ENCODE measurements around the gene TMEM270.
"Not testable (repeated sequence)": the region's sequence is repeated elsewhere in the genome, so short reads cannot be mapped to it uniquely, and the experiment has no call there.

The TMEM270 gene

DNA sequence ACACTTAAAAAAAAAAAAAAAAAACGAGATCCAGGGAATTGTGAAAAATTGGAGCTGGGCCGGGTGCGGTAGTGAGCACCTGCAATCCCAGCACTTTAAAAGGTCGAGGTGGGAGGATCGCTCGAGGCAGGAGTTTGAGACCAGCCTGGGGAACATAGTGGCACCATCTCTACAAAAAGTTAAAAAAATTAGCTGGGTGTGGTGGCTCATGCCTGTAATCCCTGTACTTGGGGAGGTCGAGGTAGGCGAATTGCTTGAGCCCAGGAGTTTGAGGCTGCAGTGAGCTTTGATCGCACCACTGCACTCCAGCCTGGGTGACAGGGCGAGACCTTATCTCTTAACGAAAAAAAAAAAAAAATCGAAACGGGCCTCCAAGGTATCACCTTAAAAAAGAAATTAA lies 28.2 kb upstream of the TMEM270 start:
- DNase-seq (ENCODE audit: low spot score) = peak; percentile 64

DNA sequence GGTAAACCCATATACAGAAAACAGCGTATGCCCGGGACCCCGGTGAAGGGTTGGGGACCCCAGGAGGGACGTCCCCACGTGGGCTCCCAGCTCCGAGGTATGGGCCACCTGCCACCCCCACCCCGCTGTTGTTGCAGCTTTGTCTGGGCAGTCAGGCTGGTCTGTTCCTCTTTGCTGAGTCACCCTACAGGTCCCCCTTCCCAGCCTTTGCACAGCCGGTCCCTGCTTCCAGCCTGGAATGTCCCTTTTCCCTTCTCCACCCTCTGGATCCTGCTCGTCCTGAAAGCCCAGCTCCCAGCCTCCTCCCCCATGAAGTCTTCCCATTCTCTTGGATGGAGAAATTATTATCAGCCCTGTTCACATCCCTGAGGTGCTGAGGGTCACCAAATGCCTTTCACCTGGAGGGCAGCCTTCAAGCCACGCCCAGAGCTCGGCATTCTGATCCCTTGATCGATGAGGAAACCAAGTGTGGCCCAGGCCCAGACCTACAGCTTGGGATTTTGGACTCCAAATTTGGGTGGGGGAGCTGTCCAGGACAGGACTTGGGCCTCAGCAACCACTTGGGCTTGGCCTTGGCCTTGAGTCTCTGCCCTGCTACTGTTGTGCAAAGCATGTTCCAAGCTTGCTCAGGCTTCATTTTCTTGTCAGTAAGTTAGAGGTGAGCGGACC lies 27.6 kb upstream of the TMEM270 start:
- peak; percentile 79 for DNase-seq (ENCODE audit: low spot score)

DNA sequence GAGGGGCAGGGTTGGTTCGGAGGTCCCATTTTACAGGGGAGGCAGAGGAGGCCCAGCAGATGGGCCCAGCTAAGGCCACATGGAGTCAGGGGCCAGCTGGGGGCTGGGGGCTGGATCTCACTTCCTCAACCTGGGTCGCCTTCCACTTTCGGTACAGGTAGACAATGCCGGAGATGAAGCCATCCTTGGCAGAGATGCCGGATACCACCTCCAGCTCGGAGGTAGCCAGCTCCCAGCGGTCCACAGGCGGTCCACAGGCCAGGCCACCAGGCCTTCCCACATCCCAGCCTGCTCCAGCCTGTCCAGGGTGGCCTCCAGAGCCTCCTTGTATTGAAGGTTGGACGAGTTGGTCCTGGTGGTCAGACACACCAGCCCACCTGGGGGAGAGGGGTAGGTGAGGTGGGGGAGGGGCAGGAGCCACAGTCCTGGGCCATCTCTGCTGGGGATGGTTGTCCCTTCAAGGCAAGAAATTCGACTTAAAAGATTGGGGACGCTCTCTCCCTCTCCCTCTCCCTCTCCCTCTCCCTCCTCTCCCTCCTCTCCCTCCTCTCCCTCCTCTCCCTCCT lies 26.2 kb upstream of the TMEM270 start:
- no peak for DNase-seq (ENCODE audit: low spot score)

- not testable (repeated sequence) for DNase-seq (ENCODE audit: low spot score)
Measured at GRCh38 chr7:73837167-73837566, 23.8 kb upstream of the TMEM270 start.

- DNase-seq (ENCODE audit: low spot score) = no peak
Measured at GRCh38 chr7:73838642-73839041, 22.3 kb upstream of the TMEM270 start.

- DNase-seq (ENCODE audit: low spot score) = no peak
Measured at GRCh38 chr7:73839290-73839689, 21.7 kb upstream of the TMEM270 start.

DNA sequence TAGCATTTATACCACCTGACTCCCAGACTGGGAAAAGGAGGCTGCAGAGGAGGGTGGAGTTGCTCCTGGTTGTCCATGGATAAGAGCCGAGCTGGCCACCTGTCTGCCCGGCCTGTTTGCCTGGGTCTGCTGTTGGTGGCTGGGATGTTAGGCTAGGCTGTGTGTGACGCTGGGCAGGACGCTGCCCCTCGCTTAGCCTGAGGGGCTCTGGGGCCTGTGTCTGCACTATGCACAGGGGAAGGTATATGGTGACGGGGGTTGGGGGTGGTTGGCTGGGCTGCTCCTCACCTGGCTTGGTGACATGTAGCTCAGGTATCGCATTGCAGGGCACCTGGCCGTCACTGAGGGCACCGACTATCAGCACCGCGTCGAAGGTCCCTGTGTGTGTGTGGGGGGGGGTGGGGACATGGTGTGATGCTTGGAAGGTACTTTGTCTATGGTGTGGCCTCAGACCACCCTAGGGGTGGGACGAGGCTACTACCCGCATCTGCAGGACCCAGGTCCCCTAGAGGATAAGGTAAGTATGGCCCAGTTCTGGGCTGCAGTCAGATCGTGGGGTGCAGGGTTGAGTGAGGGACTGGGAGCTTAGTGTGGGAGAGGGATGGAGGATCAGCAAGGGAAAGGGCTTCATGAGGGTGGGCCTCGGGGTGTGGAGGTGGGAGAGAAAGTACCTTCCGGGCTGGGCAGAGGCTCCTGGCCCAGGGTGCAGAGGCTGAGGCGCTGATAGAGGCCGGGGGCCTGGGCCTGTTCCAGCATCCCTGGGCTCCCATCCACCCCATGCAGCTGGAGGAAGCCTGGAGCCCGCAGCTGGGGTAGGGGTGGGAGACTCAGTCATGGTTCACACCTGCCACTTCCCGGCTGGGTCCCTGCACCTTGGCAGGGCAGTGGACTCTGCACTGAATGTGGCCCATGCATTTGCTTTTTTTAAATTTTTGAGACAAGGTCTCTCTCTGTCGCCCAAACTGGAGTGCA lies 20.9 kb upstream of the TMEM270 start:
- DNase-seq (ENCODE audit: low spot score) = no peak

DNA sequence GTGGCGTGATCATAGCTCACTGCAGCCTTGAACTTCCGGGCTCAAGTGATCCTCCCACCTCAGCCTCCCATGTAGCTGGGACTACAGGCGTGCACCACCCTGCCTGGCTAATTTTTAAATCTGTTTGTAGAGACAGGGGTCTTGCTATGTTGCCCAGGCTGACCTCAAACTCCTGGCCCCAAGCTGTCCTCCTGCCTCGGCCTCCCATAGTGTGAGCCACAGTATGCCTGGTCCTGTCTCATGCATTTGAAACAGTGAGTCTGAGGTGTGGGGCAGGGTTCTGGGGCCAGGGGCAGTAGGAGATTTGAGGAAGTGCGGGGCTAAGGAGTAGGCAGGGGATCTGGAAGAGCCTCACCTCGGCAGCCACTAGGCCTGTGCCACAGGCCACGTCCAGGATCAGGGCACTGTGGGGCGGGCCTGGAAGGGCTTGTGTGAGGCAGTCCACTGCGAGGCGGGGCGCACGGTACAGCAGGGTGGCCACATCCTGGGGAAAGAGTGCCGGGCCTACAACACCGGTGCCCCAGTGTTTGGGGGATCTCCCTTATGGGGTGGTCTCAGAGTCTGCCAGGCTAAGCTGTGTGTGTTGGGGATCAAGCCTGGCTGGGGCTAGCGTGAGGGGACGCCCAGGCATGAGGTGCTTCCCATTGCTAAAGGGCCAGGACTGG lies 20.1 kb upstream of the TMEM270 start:
- DNase-seq (ENCODE audit: low spot score) = no peak

- DNase-seq (ENCODE audit: low spot score) = peak; percentile 63
Measured at GRCh38 chr7:73841689-73842066, 19.3 kb upstream of the TMEM270 start.

DNA sequence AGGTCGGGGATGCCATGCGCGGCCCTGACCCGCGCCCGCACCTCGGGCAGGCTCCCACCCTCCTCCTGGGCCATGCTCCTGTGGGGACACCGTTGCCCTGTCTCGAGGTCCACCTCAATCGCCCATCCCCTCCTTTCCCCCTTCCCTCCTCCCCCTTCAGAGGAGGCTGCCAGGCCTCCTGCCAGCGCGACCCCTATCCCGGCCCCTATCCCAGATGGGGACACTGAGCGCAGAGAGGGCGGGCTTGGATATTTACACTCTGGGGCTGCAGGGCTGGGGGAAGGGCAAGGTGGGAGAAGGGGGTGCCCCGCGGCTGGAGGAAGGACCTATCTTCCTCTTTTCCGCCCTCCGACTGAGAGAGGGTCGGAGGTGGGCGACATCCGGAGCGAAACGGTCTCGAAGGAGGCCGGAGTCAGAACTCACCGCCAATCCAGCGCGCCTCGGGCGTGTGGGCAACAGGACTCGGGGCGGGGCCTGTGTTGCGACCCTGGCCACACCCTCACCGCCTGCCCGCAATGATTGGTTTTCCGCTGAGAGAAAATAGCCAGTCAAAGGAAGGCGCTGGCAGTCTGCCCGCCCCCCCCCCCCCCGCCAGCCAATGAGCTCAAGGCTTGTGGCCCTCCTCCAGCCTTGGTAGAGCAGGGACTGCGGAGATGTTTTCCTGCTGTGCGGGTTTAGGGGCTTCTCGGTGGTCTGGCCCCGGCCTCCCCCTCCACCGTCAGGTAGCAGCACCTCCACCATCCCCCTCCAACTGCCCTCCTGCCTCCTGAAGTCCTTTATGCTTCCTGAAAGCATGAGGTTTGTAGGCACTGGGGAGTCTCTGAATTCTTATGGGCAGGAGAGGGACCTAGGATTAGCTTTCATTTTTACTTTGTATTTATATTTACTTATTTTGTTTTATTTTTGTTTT lies 18.6 kb upstream of the TMEM270 start, which contains the start of gene METTL27:
TSS of gene METTL27 (minus strand) at position 450 of the 910 bp plus-strand sequence. CDS start at position 74, 376 bp downstream.
- DNase-seq (ENCODE audit: low spot score) = peak; percentile 99

DNA sequence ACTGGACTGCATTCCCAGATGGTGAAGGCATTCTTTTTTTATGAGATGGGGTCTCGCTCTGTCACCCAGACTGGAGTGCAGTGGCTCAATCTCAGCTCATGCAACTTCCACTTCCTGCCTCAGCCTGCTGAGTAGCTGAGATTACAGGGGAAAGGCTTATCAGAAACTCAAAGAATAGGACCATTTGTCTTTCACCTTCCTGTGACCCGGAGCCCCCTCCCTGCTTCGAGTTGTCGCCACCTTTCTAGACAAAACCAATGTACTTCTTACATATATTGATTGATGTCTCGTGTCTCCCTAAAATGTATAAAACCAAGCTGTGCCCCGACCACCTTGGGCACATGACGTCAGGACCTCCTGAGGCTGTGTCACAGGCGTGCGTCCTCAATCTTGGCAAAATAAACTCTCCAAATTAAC lies 16.8 kb upstream of the TMEM270 start:
- no peak for DNase-seq (ENCODE audit: low spot score)

DNA sequence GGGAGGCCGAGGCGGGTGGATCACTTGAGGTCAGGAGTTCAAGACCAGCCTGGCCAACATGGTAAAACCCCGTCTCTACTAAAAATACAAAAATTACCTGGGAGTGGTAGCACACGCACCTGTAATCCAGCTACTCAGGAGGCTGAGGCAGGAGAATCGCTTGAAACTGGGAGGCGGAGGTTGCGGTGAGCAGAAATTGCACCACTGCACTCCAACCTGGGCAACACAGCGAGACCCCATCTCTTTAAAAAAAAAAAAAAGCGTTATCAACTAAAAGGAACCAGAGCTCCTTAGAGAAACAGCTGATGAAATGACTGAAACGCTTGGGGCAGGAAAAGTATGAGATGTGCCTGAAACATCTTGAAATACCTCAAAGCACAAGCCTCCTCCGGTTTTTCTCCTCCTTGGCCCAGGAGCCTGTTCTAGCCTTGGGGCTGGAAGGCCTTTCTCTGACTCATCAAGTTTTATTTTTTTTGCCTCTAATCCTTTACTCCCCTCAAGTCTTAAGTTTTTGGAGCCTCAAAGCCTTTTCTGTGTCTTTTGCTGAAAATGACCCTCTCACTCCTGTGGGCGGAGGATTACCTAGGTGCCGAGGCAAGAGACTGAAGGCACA lies 16.0 kb upstream of the TMEM270 start:
- no peak for DNase-seq (ENCODE audit: low spot score)

- not testable (repeated sequence) for DNase-seq (ENCODE audit: low spot score)
Measured at GRCh38 chr7:73845701-73846195, 15.2 kb upstream of the TMEM270 start.

- no peak for DNase-seq (ENCODE audit: low spot score)
Measured at GRCh38 chr7:73847941-73848723, 12.8 kb upstream of the TMEM270 start.

DNA sequence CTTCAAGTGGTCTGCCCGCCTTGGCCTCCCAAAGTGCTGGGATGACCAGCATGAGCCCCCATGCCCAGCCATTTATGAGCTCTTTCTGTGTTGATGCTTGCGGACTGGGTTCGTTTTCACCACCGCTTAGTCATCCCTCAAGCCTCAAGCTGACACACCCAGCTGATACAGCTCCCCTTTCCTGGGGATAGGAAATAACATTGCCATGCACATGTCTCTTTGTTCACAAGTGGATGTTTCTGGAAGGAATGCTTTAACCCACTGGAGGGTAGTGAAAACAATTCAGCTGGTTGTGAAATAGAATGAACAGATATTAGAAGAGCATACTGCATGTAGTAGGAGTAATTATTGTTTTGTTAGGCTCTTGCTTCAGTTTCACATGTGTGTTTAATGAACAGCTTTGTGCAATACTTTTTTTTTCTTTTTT lies 10.2 kb upstream of the TMEM270 start:
- DNase-seq (ENCODE audit: low spot score) = peak; percentile 95

DNA sequence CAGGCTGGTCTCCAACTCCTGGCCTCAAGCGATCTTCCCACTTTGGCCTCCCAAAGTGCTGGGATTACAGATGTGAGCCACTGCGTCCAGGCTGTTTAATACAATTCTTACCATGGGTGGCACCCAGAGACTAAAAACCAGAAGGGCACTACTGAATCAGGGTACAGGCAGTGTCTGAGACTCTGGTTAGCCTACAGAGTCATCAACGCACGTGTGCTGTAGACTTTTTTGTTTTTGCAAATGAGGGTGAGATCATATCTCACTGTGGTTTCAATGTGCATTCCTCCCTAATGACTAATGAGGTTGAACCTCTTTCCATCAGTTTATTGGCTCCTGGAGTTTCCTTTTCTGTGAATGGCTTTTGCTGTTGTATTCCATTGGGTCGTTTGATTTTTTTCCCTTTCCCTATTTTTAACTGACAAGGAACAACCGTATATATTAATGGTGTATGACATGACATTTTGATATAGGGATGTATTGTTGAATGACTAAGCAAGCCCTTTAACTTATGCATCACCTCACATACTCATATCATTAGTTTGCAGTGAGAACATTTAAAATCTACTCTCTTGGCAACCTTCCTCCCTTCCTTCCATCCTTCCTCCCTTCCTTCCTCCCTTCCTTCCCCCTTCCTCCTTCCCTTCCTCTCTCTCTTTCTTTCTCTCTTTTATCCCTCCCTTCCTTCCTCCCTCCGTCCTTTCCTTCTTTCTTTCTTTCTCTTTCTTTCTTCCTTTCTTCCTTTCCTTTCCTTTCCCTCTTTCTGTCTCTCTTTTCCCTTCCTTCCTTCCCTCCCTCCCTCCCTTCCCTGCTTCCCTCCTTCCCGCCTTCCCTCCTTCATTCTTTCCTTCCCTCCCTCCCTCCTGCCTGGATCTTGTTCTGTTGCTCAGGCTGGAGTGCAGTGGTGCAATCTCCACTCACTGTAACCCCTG lies 9.3 kb upstream of the TMEM270 start:
- DNase-seq (ENCODE audit: low spot score) = peak; percentile 99

GRCh38 chr7:73852500-73852899 lies 8.5 kb upstream of the TMEM270 start:
- no peak for DNase-seq (ENCODE audit: low spot score)

GRCh38 chr7:73856941-73857340 lies 4.0 kb upstream of the TMEM270 start:
- DNase-seq (ENCODE audit: low spot score) = no peak

GRCh38 chr7:73858807-73859206 lies 2.2 kb upstream of the TMEM270 start:
- DNase-seq (ENCODE audit: low spot score) = no peak

Data from LoVo (cell line).